Activated CD4-positive, alpha-beta T cell treated with anti-CD3 and anti-CD28 coated beads, Interleukin-2, amount 50 U/mL, for 16 hours (primary cell): Measurements from ENCODE around the gene TBC1D1.
"Not testable (repeated sequence)": the region's sequence is repeated elsewhere in the genome, so short reads cannot be mapped to it uniquely, and the experiment has no call there.

Source experiments
- DNase-seq: peaks from one replicate; pipeline ENCODE4 v3.0.0-alpha.2; 2020

TBC1D1 gene

GRCh38 chr4:37968747-37969146, 77.9 kb downstream of the TBC1D1 start:
- no peak for DNase-seq

GRCh38 chr4:37970702-37971101, 79.8 kb downstream of the TBC1D1 start:
- peak; percentile 61 for DNase-seq

- no peak for DNase-seq
These were observed 80.3 kb downstream of the TBC1D1 start for GRCh38 chr4:37971202-37971601.

- no peak for DNase-seq
These were observed 82.6 kb downstream of the TBC1D1 start for GRCh38 chr4:37973441-37973840.

GRCh38 chr4:37975321-37975822, 84.5 kb downstream of the TBC1D1 start:
- not testable (repeated sequence) for DNase-seq

GRCh38 chr4:37976507-37976906, 85.6 kb downstream of the TBC1D1 start:
- DNase-seq, result no peak

- DNase-seq, result peak; percentile 78
These were observed 86.1 kb downstream of the TBC1D1 start for GRCh38 chr4:37976991-37977470.

GRCh38 chr4:37977471-37978247, 86.8 kb downstream of the TBC1D1 start:
- DNase-seq, result peak; percentile 66

- peak; percentile 45 for DNase-seq
These were observed 87.5 kb downstream of the TBC1D1 start for GRCh38 chr4:37978248-37978924.

- DNase-seq, result no peak
These were observed 89.4 kb downstream of the TBC1D1 start for GRCh38 chr4:37980246-37980645.

GRCh38 chr4:37981425-37981824, 90.5 kb downstream of the TBC1D1 start:
- no peak for DNase-seq

- no peak for DNase-seq
These were observed 91.2 kb downstream of the TBC1D1 start for GRCh38 chr4:37981844-37982720.

GRCh38 chr4:37982736-37983135, 91.9 kb downstream of the TBC1D1 start:
- no peak for DNase-seq

- no peak for DNase-seq
These were observed 93.1 kb downstream of the TBC1D1 start for GRCh38 chr4:37983951-37984350.

- DNase-seq, result no peak
These were observed 94.9 kb downstream of the TBC1D1 start for GRCh38 chr4:37985730-37986275.

- no peak for DNase-seq
These were observed 97.8 kb downstream of the TBC1D1 start for GRCh38 chr4:37988670-37989069.

GRCh38 chr4:37989398-37990260, 98.7 kb downstream of the TBC1D1 start:
- no peak for DNase-seq

- no peak for DNase-seq
These were observed 99.9 kb downstream of the TBC1D1 start for GRCh38 chr4:37990731-37991245.

GRCh38 chr4:37991623-37992410, 100.9 kb downstream of the TBC1D1 start:
- no peak for DNase-seq

- DNase-seq, result no peak
These were observed 102.9 kb downstream of the TBC1D1 start for GRCh38 chr4:37993806-37994205.

- DNase-seq, result no peak
These were observed 103.7 kb downstream of the TBC1D1 start for GRCh38 chr4:37994569-37994968.
